ENCODE results near the gene PSME4. TPM values are rescaled to one million over a fixed set of nuclear protein-coding genes. Genes with fewer than 3 reads are reported as not detected.
"Not testable (repeated sequence)": the region's sequence is repeated elsewhere in the genome, so short reads cannot be mapped to it uniquely, and the experiment has no call there.

PSME4 gene
- total RNA-seq, 2 experiments from 2014 or later, result 51.7 to 54.4 TPM

- no peak for TF ChIP-seq CTCF (IDR thresholded peaks at IDR 0.05)
- Mint-ChIP-seq H3K4me1 (ENCODE audit: low read depth) (no peaks in the 10 kb centered on the region), H3K4me3 (no peak overlapping the region), H3K9me3 (no peaks in the 10 kb centered on the region), H3K27me3 (no peaks in the 10 kb centered on the region), H3K36me3 (ENCODE audit: low read depth) (no peaks in the 10 kb centered on the region), H3K27ac (no peak overlapping the region)
- ChIA-PET CTCF (no interaction called here), POLR2A (no interaction called here)
- intact Hi-C loops (cut with micrococcal nuclease), result no loop called here
- DNase-seq (no peak), ATAC-seq (no peak)
Measured at GRCh38 chr2:53848062-53848461, 122.7 kb downstream of the PSME4 start.

GRCh38 chr2:53843595-53843994, 127.2 kb downstream of the PSME4 start:
- ATAC-seq, result no peak
- Mint-ChIP-seq H3K9me3 (no peaks in the 10 kb centered on the region), H3K4me1 (ENCODE audit: low read depth) (peaks cover 2% of the 10 kb centered on the region), H3K27ac (no peak overlapping the region), H3K4me3 (no peak overlapping the region), H3K27me3 (no peaks in the 10 kb centered on the region), H3K36me3 (ENCODE audit: low read depth) (no peaks in the 10 kb centered on the region)
- ChIA-PET CTCF (no interaction called here), POLR2A (no interaction called here)
- no peak for DNase-seq
- TF ChIP-seq CTCF (IDR thresholded peaks at IDR 0.05), result no peak
- intact Hi-C loops (cut with micrococcal nuclease), result no loop called here

GRCh38 chr2:53842891-53843290, 127.9 kb downstream of the PSME4 start:
- H3K27ac Mint-ChIP-seq, result no peak overlapping the region
- CTCF ChIA-PET, result no interaction called here
- peaks cover 2% of the 10 kb centered on the region for H3K4me1 Mint-ChIP-seq (ENCODE audit: low read depth)
- H3K4me3 Mint-ChIP-seq, result no peak overlapping the region
- no peaks in the 10 kb centered on the region for H3K36me3 Mint-ChIP-seq (ENCODE audit: low read depth)
- intact Hi-C loops (cut with micrococcal nuclease), result no loop called here
- DNase-seq (no peak), ATAC-seq (no peak)
- POLR2A ChIA-PET, result no interaction called here
- TF ChIP-seq CTCF (IDR thresholded peaks at IDR 0.05), result no peak
- no peaks in the 10 kb centered on the region for H3K9me3 Mint-ChIP-seq
- no peaks in the 10 kb centered on the region for H3K27me3 Mint-ChIP-seq

- H3K36me3 Mint-ChIP-seq (ENCODE audit: low read depth); POLR2A ChIA-PET; H3K27ac Mint-ChIP-seq; H3K4me3 Mint-ChIP-seq; H3K9me3 Mint-ChIP-seq; H3K27me3 Mint-ChIP-seq; ATAC-seq; DNase-seq; CTCF ChIA-PET; H3K4me1 Mint-ChIP-seq (ENCODE audit: low read depth); intact Hi-C loops (cut with micrococcal nuclease): not testable (repeated sequence)
Measured at GRCh38 chr2:53841651-53842050, 129.1 kb downstream of the PSME4 start.

- Mint-ChIP-seq H3K27ac (no peak overlapping the region), H3K27me3 (no peaks in the 10 kb centered on the region), H3K4me1 (ENCODE audit: low read depth) (peaks cover 2% of the 10 kb centered on the region), H3K36me3 (ENCODE audit: low read depth) (peaks cover 5% of the 10 kb centered on the region), H3K4me3 (no peak overlapping the region), H3K9me3 (no peaks in the 10 kb centered on the region)
- no peak for ATAC-seq
- no peak for DNase-seq
- TF ChIP-seq CTCF (IDR thresholded peaks at IDR 0.05), result no peak
- ChIA-PET POLR2A (no interaction called here), CTCF (no interaction called here)
- intact Hi-C loops (cut with micrococcal nuclease), result no loop called here
Measured at GRCh38 chr2:53840580-53840979, 130.2 kb downstream of the PSME4 start.

- H3K9me3 Mint-ChIP-seq, result not testable (repeated sequence)
Measured at GRCh38 chr2:53829980-53830290, 140.9 kb downstream of the PSME4 start.

More at GRCh38 chr2:53829980-53830290, 140.9 kb downstream of the PSME4 start:
- ATAC-seq; intact Hi-C loops (cut with micrococcal nuclease); H3K27ac Mint-ChIP-seq; H3K27me3 Mint-ChIP-seq; H3K4me3 Mint-ChIP-seq; CTCF ChIA-PET; DNase-seq; H3K4me1 Mint-ChIP-seq (ENCODE audit: low read depth): not testable (repeated sequence)
- POLR2A ChIA-PET, result interaction anchor here (0.5 to 1.0 kb wide), 2 partner anchors 10 to 1229 kb away, joined by 3 to 4 read pairs; no protein-coding TSS in a partner anchor
- H3K36me3 Mint-ChIP-seq (ENCODE audit: low read depth), result peaks cover 18% of the 10 kb centered on the region
